ENCODE results near the gene ZBTB7C. TPM values are rescaled to one million over a fixed set of nuclear protein-coding genes. Genes with fewer than 3 reads are reported as not detected.

The ZBTB7C gene
- total RNA-seq, 6 donors from 2014 or later, result 6.1 to 18.1 (median 12.2) TPM

GRCh38 chr18:48326901-48327675, 82.1 kb downstream of the ZBTB7C start:
- Histone ChIP-seq H3K4me3 (no peak overlapping the region), H3K9me3 (no peaks in the 10 kb centered on the region), H3K27ac (no peak overlapping the region), H3K4me1 (no peaks in the 10 kb centered on the region), H3K36me3 (no peaks in the 10 kb centered on the region), H3K27me3 (no peaks in the 10 kb centered on the region)
- WGBS, 2 donors, result 83 to 87% methylated on average over 11 of the region's 11 CpGs
- ATAC-seq (ENCODE audit: low FRiP score in 2 of 2) (peak in 1 of 2 donors; percentile 36), DNase-seq (no peak)
- TF ChIP-seq POLR2AphosphoS5 (IDR thresholded peaks at IDR 0.05), result no peak
- no peak for TF ChIP-seq CTCF (IDR thresholded peaks at IDR 0.05)
- no peak for TF ChIP-seq POLR2A (IDR thresholded peaks at IDR 0.05)
- TF ChIP-seq EP300 (IDR thresholded peaks at IDR 0.05), result no peak

GRCh38 chr18:48325115-48325665, 84.0 kb downstream of the ZBTB7C start:
- Histone ChIP-seq H3K27me3 (no peaks in the 10 kb centered on the region), H3K4me3 (no peak overlapping the region), H3K27ac (no peak overlapping the region), H3K9me3 (no peaks in the 10 kb centered on the region), H3K4me1 (peaks cover 0 to 6% (median 0%) of the 10 kb centered on the region in 4 donors), H3K36me3 (no peaks in the 10 kb centered on the region)
- ATAC-seq (ENCODE audit: low FRiP score in 2 of 2) (no peak), DNase-seq (no peak)
- no peak for TF ChIP-seq CTCF (IDR thresholded peaks at IDR 0.05)
- TF ChIP-seq EP300 (IDR thresholded peaks at IDR 0.05), result no peak
- no peak for TF ChIP-seq POLR2AphosphoS5 (IDR thresholded peaks at IDR 0.05)
- TF ChIP-seq POLR2A (IDR thresholded peaks at IDR 0.05), result no peak
- 77 to 94% methylated on average over 1 of the region's 1 CpG for WGBS, 2 donors

- Histone ChIP-seq H3K27me3 (no peaks in the 10 kb centered on the region), H3K4me1 (peaks cover 0 to 11% (median under 1%) of the 10 kb centered on the region in 4 donors), H3K9me3 (no peaks in the 10 kb centered on the region), H3K27ac (no peak overlapping the region), H3K4me3 (no peak overlapping the region), H3K36me3 (no peaks in the 10 kb centered on the region)
- WGBS, 2 donors, result 83 to 87% methylated on average over 9 of the region's 9 CpGs
- TF ChIP-seq POLR2A (IDR thresholded peaks at IDR 0.05) (no peak), POLR2AphosphoS5 (IDR thresholded peaks at IDR 0.05) (no peak), EP300 (IDR thresholded peaks at IDR 0.05) (no peak), CTCF (IDR thresholded peaks at IDR 0.05) (no peak)
- no peak for ATAC-seq (ENCODE audit: low FRiP score in 2 of 2)
- no peak for DNase-seq
These were observed 84.5 kb downstream of the ZBTB7C start for GRCh38 chr18:48324651-48325050.

GRCh38 chr18:48323151-48323550, 86.0 kb downstream of the ZBTB7C start:
- TF ChIP-seq POLR2A (IDR thresholded peaks at IDR 0.05) (no peak), CTCF (IDR thresholded peaks at IDR 0.05) (no peak), EP300 (IDR thresholded peaks at IDR 0.05) (no peak), POLR2AphosphoS5 (IDR thresholded peaks at IDR 0.05) (no peak)
- Histone ChIP-seq H3K9me3 (no peaks in the 10 kb centered on the region), H3K4me3 (no peak overlapping the region), H3K27ac (no peak overlapping the region), H3K36me3 (no peaks in the 10 kb centered on the region), H3K27me3 (no peaks in the 10 kb centered on the region), H3K4me1 (peaks cover 0 to 13% (median 2%) of the 10 kb centered on the region in 4 donors)
- ATAC-seq (ENCODE audit: low FRiP score in 2 of 2) (no peak), DNase-seq (no peak)
- 49 to 73% methylated on average over 2 of the region's 2 CpGs for WGBS, 2 donors
